DOHH2 (cell line): Measurements from ENCODE around the gene SLC9C2.

Experiments used
- H3F3A ChIP-seq: fragments of 200-600 bp; sonication (generic), shearing (Covaris generic); 2 replicates; pipeline ENCODE4 v1.6.0; 2016; ENCODE audit warnings: antibody characterized with exemption, mild to moderate bottlenecking; ENCODE audit not compliant: control insufficient read depth, insufficient read depth
- H3K27ac ChIP-seq: fragments of 200-600 bp; sonication (generic); 2 replicates; pipeline ENCODE4 v1.5.1; 2014; ENCODE audit warnings: low read depth, mild to moderate bottlenecking, low read length, moderate library complexity
- H3K27me3 ChIP-seq: fragments of 200-600 bp; sonication (generic); 2 replicates; pipeline ENCODE4 v1.6.1; 2014; ENCODE audit warnings: mild to moderate bottlenecking, low read length, mixed read lengths; ENCODE audit not compliant: control insufficient read depth
- H3K36me3 ChIP-seq: fragments of 200-600 bp; sonication (generic); 2 replicates; pipeline ENCODE4 v1.6.1; 2014; ENCODE audit warnings: mild to moderate bottlenecking, low read length, moderate library complexity, mixed read lengths; ENCODE audit not compliant: control insufficient read depth
- H3K4me1 ChIP-seq: fragments of 200-600 bp; sonication (generic); 2 replicates; pipeline ENCODE4 v1.6.1; 2014; ENCODE audit warnings: mild to moderate bottlenecking, low read length, mixed read lengths; ENCODE audit not compliant: control insufficient read depth
- H3K4me2 ChIP-seq: fragments of 200-600 bp; sonication (generic); 2 replicates; pipeline ENCODE4 v1.6.0; 2014; ENCODE audit warnings: mild to moderate bottlenecking, low read length, moderate library complexity
- H3K4me3 ChIP-seq: fragments of 200-600 bp; sonication (generic); 2 replicates; pipeline ENCODE4 v1.5.1; 2014; ENCODE audit warnings: mild to moderate bottlenecking, low read length, mixed read lengths
- H3K79me2 ChIP-seq: fragments of 200-600 bp; sonication (generic); 2 replicates; pipeline ENCODE4 v1.6.1; 2014; ENCODE audit warnings: mild to moderate bottlenecking, low read length, mixed read lengths; ENCODE audit not compliant: control insufficient read depth
- H3K9me2 ChIP-seq: fragments of 200-600 bp; sonication (generic); replicated peaks from 2 replicates; pipeline ENCODE4 v1.6.1; 2014; ENCODE audit warnings: mild to moderate bottlenecking, low read length, mixed read lengths; ENCODE audit not compliant: control insufficient read depth
- H3K9me3 ChIP-seq: fragments of 200-600 bp; sonication (generic); 2 replicates; pipeline ENCODE4 v1.6.1; 2014; ENCODE audit warnings: antibody characterized with exemption, low read length, mixed read lengths; ENCODE audit not compliant: control insufficient read depth, insufficient read depth
- H4K20me1 ChIP-seq: fragments of 200-600 bp; sonication (generic); 2 replicates; pipeline ENCODE4 v1.6.0; 2014; ENCODE audit warnings: low read depth, mild to moderate bottlenecking, antibody characterized with exemption, low read length, moderate library complexity; ENCODE audit not compliant: control insufficient read depth, insufficient read depth
- CTCF ChIP-seq: fragments of 200-600 bp; sonication (generic); IDR thresholded peaks from one replicate; pipeline ENCODE4 v1.5.1; 2014; ENCODE audit warnings: antibody characterized with exemption, mild to moderate bottlenecking, low read depth, low read length; ENCODE audit not compliant: poor library complexity, severe bottlenecking
- EZH2phosphoT487 ChIP-seq: fragments of 200-600 bp; sonication (generic); IDR thresholded peaks from 2 replicates; pipeline ENCODE4 v1.6.1; 2017; ENCODE audit warnings: borderline replicate concordance, mild to moderate bottlenecking, antibody characterized with exemption, low read length, moderate library complexity, mixed read lengths

SLC9C2 gene

GRCh38 chr1:173580071-173580470 is 22.8 kb downstream of the SLC9C2 start:
- H3K4me1 ChIP-seq = no peaks in the 10 kb centered on the region
- H3K27ac ChIP-seq = no peak overlapping the region
- H3K79me2 ChIP-seq = no peaks in the 10 kb centered on the region
- peaks cover 6% of the 10 kb centered on the region; the same call in 1 of the 2 replicates for H3K27me3 ChIP-seq
- H3K9me2 ChIP-seq = no peaks in the 10 kb centered on the region
- TF ChIP-seq CTCF = no peak
- no peak for TF ChIP-seq EZH2phosphoT487
- no peaks in the 10 kb centered on the region for H3K9me3 ChIP-seq
- H3F3A ChIP-seq = no peaks in the 10 kb centered on the region
- no peak overlapping the region for H3K4me3 ChIP-seq
- no peaks in the 10 kb centered on the region for H4K20me1 ChIP-seq
- H3K4me2 ChIP-seq = no peak overlapping the region
- H3K36me3 ChIP-seq = no peaks in the 10 kb centered on the region

GRCh38 chr1:173573596-173573995 is 29.3 kb downstream of the SLC9C2 start:
- Histone ChIP-seq H3K4me1 (no peaks in the 10 kb centered on the region), H3K4me2 (no peak overlapping the region), H3K27ac (no peak overlapping the region), H4K20me1 (no peaks in the 10 kb centered on the region), H3K4me3 (no peak overlapping the region), H3K9me2 (no peaks in the 10 kb centered on the region), H3K9me3 (no peaks in the 10 kb centered on the region), H3K27me3 (peaks cover 3% of the 10 kb centered on the region; the same call in 1 of the 2 replicates), H3K79me2 (no peaks in the 10 kb centered on the region), H3K36me3 (no peaks in the 10 kb centered on the region), H3F3A (no peaks in the 10 kb centered on the region)
- TF ChIP-seq EZH2phosphoT487 (no peak), CTCF (no peak)

DNA sequence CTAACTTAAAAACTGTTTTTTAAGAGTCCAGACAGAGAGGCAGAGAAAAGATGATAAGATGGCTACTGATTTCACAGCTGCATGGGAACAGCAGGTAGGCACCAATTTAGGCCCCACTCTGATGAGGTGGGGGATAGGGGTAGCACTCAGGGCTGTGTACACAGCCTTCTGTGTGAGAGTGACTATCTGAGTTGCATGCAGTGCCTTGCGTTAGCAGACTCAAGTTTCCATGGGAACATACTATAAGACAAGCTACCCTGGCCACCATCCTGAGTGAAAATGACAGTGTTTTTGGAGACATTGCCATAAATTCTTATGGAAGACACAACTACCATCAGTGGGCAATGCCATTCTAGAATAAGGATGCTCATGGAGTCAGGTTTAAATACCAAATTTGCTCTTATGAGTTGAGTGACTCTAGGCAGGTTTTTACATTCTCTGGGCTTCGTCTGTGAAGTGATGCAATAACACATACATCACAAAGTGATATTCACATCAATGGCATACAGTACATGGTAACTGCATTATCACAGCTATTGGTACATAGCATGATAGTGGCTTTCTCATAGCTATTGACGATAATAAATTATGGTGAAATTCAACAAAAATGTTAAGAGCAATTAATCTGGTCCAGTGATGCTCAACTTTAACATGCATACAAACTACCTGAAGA is 30.5 kb downstream of the SLC9C2 start:
- no peaks in the 10 kb centered on the region for H3K4me1 ChIP-seq
- no peak overlapping the region for H3K4me3 ChIP-seq
- no peaks in the 10 kb centered on the region for H3K36me3 ChIP-seq
- H3K4me2 ChIP-seq = no peak overlapping the region
- H3K27ac ChIP-seq = no peak overlapping the region
- H3K9me3 ChIP-seq = no peaks in the 10 kb centered on the region
- no peaks in the 10 kb centered on the region for H3K9me2 ChIP-seq
- TF ChIP-seq EZH2phosphoT487 (no peak), CTCF (no peak)
- H3K27me3 ChIP-seq = no peaks in the 10 kb centered on the region
- H3F3A ChIP-seq = no peaks in the 10 kb centered on the region
- no peaks in the 10 kb centered on the region for H3K79me2 ChIP-seq
- H4K20me1 ChIP-seq = no peaks in the 10 kb centered on the region
